GM12801 (cell line): Measurements from ENCODE around the gene GABBR2.

Experiments
- CTCF ChIP-seq: IDR thresholded peaks from one replicate; pipeline ENCODE4 v1.5.1; 2011; ENCODE audit warnings: control low read depth; ENCODE audit not compliant: insufficient read length; ENCODE audit errors: extremely low read depth

The GABBR2 gene

GRCh38 chr9:98253565-98253964 lies 455.2 kb downstream of the GABBR2 start:
- no peak for TF ChIP-seq CTCF

DNA sequence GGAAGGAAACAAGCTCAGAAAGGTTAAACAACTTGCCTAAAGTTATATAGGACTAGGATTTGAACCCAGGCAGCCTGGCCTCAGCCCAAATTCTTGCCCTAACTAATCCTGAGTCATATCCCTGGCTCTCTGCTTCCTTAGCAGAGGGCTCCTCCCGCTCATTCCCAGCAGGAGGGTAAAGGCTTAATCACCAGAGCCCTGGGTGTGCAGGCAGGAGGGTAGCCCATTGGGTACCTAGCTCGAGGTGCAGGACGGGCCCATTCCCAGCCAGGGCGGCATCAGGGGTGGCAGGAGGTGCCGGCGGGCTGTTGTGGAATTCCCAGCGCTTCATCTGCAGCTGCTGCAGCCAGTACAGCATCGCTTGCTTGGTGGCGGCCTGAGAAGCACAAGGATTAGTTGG lies 457.2 kb downstream of the GABBR2 start:
- TF ChIP-seq CTCF = no peak

- TF ChIP-seq CTCF = no peak
Measured at GRCh38 chr9:98249771-98250170, 459.0 kb downstream of the GABBR2 start.

GRCh38 chr9:98248737-98249474 lies 459.8 kb downstream of the GABBR2 start:
- no peak for TF ChIP-seq CTCF

DNA sequence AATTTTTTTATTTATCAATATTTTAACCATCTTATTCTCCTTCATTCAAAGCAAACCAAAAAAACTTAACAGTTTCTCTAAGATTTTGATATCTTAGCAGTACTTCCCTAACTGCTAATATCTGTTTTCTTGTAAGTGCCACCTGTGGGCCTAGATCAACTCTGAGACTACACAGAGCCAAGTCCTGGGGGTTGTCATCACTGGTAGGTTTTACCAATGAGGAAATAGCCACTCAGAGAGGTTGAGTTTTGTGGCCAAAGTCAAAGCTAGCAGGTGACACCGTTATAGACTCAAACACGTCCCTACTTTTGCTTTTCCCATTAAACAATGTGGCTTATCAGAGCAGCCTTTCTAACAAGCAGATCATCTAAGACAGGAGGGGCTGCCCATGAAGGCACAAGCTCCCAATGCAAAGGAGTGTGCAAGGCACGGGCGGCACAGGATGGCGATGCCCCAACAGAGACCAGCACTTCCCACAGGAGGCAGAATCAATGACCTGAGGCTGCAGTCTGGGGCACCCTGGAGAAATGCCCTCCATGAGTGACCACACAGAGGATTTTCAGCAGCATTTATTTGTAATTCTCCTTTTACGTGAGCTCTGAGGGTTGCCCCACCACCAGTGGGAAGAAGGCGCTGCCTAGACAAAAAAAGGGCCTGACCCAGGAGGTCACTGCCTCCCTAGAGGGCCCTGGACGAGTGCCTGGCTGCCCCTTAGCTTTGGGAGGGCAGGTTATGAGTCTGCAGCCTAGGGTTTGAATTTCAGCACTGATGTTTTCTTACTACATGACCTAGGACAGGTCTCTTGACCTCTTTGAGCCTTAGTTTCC lies 460.7 kb downstream of the GABBR2 start:
- TF ChIP-seq CTCF = no peak

DNA sequence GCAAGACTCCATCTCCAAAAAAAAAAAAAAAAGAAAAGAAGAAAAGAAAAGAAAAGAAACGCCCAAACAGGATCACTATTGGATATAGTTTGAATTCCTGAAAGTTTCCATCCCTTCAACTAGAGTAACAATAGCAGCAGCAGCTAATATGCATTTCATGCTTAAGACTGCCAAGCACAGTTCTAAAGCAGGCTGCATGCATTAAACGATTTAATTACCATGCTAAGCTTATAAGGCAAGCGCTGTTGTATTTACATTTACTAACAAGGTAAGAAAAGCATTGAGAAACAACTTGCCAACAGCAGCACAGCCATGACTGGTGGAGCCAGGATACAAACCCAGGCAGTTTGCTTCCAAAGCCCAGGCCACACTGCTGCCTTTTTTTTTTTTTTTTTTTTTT lies 466.3 kb downstream of the GABBR2 start:
- TF ChIP-seq CTCF = no peak

GRCh38 chr9:98241357-98242300 lies 467.1 kb downstream of the GABBR2 start:
- TF ChIP-seq CTCF = no peak
